Transverse colon (tissue), 4 donors: ENCODE data around the gene CELF6. TPM values are rescaled to one million over a fixed set of nuclear protein-coding genes. Genes with fewer than 3 reads are reported as not detected.

ENCODE experiments used
- DNase-seq: peaks from one replicate; pipeline ENCODE4 v3.0.0-alpha.2; 2019
- H3K27ac ChIP-seq, 4 donors: fragments of 200-600 bp; sonication (generic); 2 replicates each; pipeline ENCODE4 v1.5.1; 2016 to 2018; ENCODE audit warnings: inconsistent platforms in 4 of 4
- H3K27me3 ChIP-seq: fragments of 200-600 bp; sonication (generic); 2 replicates; pipeline ENCODE4 v1.5.1; 2017; ENCODE audit warnings: inconsistent platforms
- H3K36me3 ChIP-seq, 4 donors: fragments of 200-600 bp; sonication (generic); 2 replicates each; pipeline ENCODE4 v1.5.1; 2017 to 2019; ENCODE audit warnings: inconsistent platforms in 4 of 4
- H3K4me1 ChIP-seq, 4 donors: fragments of 200-600 bp; sonication (generic); 2 replicates each; pipeline ENCODE4 v1.5.1; 2017 to 2020; ENCODE audit warnings: inconsistent platforms in 4 of 4
- H3K4me3 ChIP-seq, 4 donors: fragments of 200-600 bp; sonication (generic); 1 replicate in 1 of 4; 2 replicates in 3 of 4; pipeline versions ENCODE4 v1.5.1 to v1.6.1; 2017 to 2019; ENCODE audit warnings: inconsistent platforms in 4 of 4
- H3K9me3 ChIP-seq, 2 donors: fragments of 200-600 bp; sonication (generic); 2 replicates each; pipeline ENCODE4 v1.5.1; 2017 to 2019; ENCODE audit warnings: inconsistent platforms in 2 of 2
- CTCF ChIP-seq, 5 experiments: fragments of 200-600 bp in 3 of 5; fragments of 450-650 bp in 2 of 5; sonication (generic) in 3 of 5; IDR thresholded peaks; 1 replicate in 2 of 5; 2 replicates in 3 of 5; pipeline ENCODE4 v1.5.1; 2016 to 2017; ENCODE audit warnings: antibody characterized with exemption in 5 of 5, inconsistent platforms in 3 of 5, mild to moderate bottlenecking in 2 of 5, moderate library complexity in 1 of 5
- EP300 ChIP-seq: sonication (generic); formaldehyde crosslinking; IDR thresholded peaks from one replicate; pipeline ENCODE4 v1.6.1; 2017; ENCODE audit warnings: antibody characterized with exemption, low read depth
- POLR2A ChIP-seq: fragments of 450-650 bp; IDR thresholded peaks from one replicate; pipeline ENCODE4 v1.6.1; 2016; ENCODE audit warnings: antibody characterized with exemption, mild to moderate bottlenecking, moderate library complexity
- POLR2AphosphoS5 ChIP-seq, 3 donors: sonication (generic); formaldehyde crosslinking; IDR thresholded peaks; one replicate each; pipeline ENCODE4 v1.6.1; 2016; ENCODE audit warnings: antibody characterized with exemption in 3 of 3
- WGBS, 2 donors: methylation state at CpG; one replicate each; pipeline ENCODE4 v1.1.5; 2018; ENCODE audit warnings: low coverage in 1 of 2; 5-methylcytosine and 5-hydroxymethylcytosine counted together
- in situ Hi-C, 4 donors: fragments of 200-750 bp; cut with MboI; loops; one replicate each; pipeline versions ENCODE4 v1.15.0 to v1.15.1; 2017; ENCODE audit warnings: low sequenced_read_pairs in 3 of 4, low pct_ligation_motif_present in 1 of 4, low pct_unique_long_range_greater_than_20kb in 1 of 4
- intact Hi-C: fragments of 100-400 bp; cut with DNase I; formaldehyde crosslinking; loops from one replicate; pipeline ENCODE4 v1.15.1; 2023; ENCODE audit warnings: low total_unique reads
- total RNA-seq, 4 donors: library from RNA; depleted of rRNA; stranded (reverse); fragments of >200 nt; gene quantifications; one replicate each; pipeline ENCODE4 v1.1.0, GENCODE V29; 2016

The CELF6 gene
- total RNA-seq, 4 donors from 2014 or later = 1.5 to 12.9 (median 4.7) TPM

- Histone ChIP-seq H3K4me1 (no peaks in the 10 kb centered on the region), H3K27ac (no peak overlapping the region), H3K9me3 (no peaks in the 10 kb centered on the region), H3K27me3 (no peaks in the 10 kb centered on the region), H3K36me3 (peaks cover 0 to 71% (median 30%) of the 10 kb centered on the region in 4 donors), H3K4me3 (no peak overlapping the region)
- in situ Hi-C loops (no loop called here), intact Hi-C loops (no loop called here)
- 96 to 100% methylated on average over 2 to 5 of the region's 5 CpGs for WGBS, 2 donors
- TF ChIP-seq EP300 (no peak), POLR2A (no peak), CTCF (IDR thresholded peaks at IDR 0.05) (no peak), POLR2AphosphoS5 (IDR thresholded peaks at IDR 0.05) (no peak)
- no peak for DNase-seq
Observed at GRCh38 chr15:72265031-72265430, 54.9 kb downstream of the CELF6 start.

GRCh38 chr15:72252663-72253299, 67.2 kb downstream of the CELF6 start:
- H3K4me1 ChIP-seq = no peaks in the 10 kb centered on the region
- no peak overlapping the region for H3K4me3 ChIP-seq
- H3K9me3 ChIP-seq = no peaks in the 10 kb centered on the region
- H3K27ac ChIP-seq = no peak overlapping the region
- no peak for DNase-seq
- H3K36me3 ChIP-seq = peaks cover 0 to 79% (median 36%) of the 10 kb centered on the region in 4 donors
- 80 to 94% methylated on average over 6 to 10 of the region's 10 CpGs for WGBS, 2 donors
- no peaks in the 10 kb centered on the region for H3K27me3 ChIP-seq
- in situ Hi-C loops = no loop called here
- intact Hi-C loops = no loop called here
- TF ChIP-seq POLR2AphosphoS5 (IDR thresholded peaks at IDR 0.05) (no peak), POLR2A (no peak), EP300 (no peak), CTCF (IDR thresholded peaks at IDR 0.05) (no peak)

- intact Hi-C loops (no loop called here), in situ Hi-C loops (no loop called here)
- H3K36me3 ChIP-seq = peaks cover 0 to 48% (median 22%) of the 10 kb centered on the region in 4 donors
Observed at GRCh38 chr15:72249142-72249810, 70.7 kb downstream of the CELF6 start.

GRCh38 chr15:72248514-72248913, 71.4 kb downstream of the CELF6 start:
- DNase-seq = no peak
- 98 to 100% methylated on average over 1 of the region's 1 CpG for WGBS, 2 donors
- no peaks in the 10 kb centered on the region for H3K9me3 ChIP-seq
- intact Hi-C loops (no loop called here), in situ Hi-C loops (no loop called here)
- TF ChIP-seq POLR2A (no peak), CTCF (IDR thresholded peaks at IDR 0.05) (no peak), EP300 (no peak), POLR2AphosphoS5 (IDR thresholded peaks at IDR 0.05) (no peak)
- H3K27me3 ChIP-seq = no peaks in the 10 kb centered on the region
- H3K36me3 ChIP-seq = peaks cover 0 to 41% (median 19%) of the 10 kb centered on the region in 4 donors
- H3K4me3 ChIP-seq = no peak overlapping the region
- H3K4me1 ChIP-seq = no peaks in the 10 kb centered on the region
- H3K27ac ChIP-seq = no peak overlapping the region

More at GRCh38 chr15:72249142-72249810, 70.7 kb downstream of the CELF6 start:
- Histone ChIP-seq H3K4me1 (no peaks in the 10 kb centered on the region), H3K9me3 (no peaks in the 10 kb centered on the region), H3K27ac (no peak overlapping the region), H3K27me3 (no peaks in the 10 kb centered on the region), H3K4me3 (no peak overlapping the region)
- WGBS, 2 donors = 17 to 82% methylated on average over 1 to 3 of the region's 3 CpGs
- DNase-seq = no peak
- no peak for TF ChIP-seq POLR2A
- no peak for TF ChIP-seq POLR2AphosphoS5 (IDR thresholded peaks at IDR 0.05)
- no peak for TF ChIP-seq EP300
- no peak for TF ChIP-seq CTCF (IDR thresholded peaks at IDR 0.05)
